CD4-positive, alpha-beta T cell treated with Interleukin-1 beta for 1 hour (primary cell): Measurements from ENCODE around the gene KBTBD8.

Experiments used
- DNase-seq, 2 donors: peaks; one replicate each; pipeline ENCODE4 v3.0.0-alpha.2; 2020 to 2022

KBTBD8 gene

DNA sequence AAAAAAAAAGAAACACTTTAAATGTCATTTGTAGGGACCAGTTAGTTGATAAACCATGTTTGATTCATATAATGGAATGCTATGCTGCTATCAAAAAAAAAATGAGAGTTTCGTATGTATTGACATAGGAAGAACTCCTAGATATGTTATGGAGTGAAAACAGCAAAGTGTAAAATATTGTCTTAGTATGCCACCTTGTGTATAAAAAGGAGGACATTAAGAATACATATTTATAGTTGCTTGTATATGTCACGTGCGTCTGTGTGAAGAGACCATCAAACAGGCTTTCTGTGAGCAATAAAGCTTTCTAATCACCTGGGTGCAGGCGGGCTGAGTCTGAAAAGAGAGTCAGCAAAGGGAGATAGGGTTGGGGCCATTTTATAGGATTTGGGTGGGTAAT, 39.5 kb downstream of the KBTBD8 start:
- no peak for DNase-seq

DNA sequence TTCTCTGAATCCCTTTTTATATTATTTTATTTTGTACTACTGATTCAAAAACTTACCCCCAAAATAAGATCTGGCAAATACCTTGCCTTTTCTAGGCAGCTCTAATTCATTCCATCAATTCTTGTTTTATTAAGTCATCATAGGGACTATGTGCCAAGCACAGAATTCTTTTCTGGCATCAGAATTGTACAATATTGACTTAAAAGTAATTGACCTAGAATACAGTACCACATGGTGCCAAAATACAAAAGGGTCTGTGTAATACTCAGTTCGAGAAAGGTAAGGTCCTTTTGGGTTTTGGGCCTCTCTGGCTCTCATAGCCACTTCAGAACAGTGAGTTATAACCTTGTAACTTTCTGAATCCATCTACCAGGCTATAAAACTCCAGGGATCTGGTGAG, 46.2 kb downstream of the KBTBD8 start:
- DNase-seq = no peak

- no peak for DNase-seq
Measured at GRCh38 chr3:67044955-67045354, 46.8 kb downstream of the KBTBD8 start.

- no peak for DNase-seq
Measured at GRCh38 chr3:67045711-67046465, 47.8 kb downstream of the KBTBD8 start.

- DNase-seq = no peak
Measured at GRCh38 chr3:67047051-67047450, 48.9 kb downstream of the KBTBD8 start.

GRCh38 chr3:67048067-67048714, 50.1 kb downstream of the KBTBD8 start:
- DNase-seq = no peak

DNA sequence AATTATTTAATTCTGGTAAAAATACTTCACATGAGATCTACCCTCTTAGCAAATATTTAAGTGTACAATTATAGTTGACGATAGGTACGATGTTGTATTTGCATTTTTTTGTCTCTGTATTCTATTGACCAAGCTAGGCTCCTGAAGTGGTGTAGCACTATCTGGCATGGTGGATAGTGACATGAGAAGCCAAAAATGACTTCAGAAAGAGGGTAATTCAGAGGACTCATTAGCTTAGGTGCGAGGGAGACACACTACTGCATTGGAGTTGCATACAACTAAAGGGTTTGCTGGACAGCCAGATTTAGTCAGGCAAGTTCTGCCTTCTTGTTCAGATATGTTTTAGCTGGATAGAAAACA, 50.6 kb downstream of the KBTBD8 start:
- DNase-seq = no peak

DNA sequence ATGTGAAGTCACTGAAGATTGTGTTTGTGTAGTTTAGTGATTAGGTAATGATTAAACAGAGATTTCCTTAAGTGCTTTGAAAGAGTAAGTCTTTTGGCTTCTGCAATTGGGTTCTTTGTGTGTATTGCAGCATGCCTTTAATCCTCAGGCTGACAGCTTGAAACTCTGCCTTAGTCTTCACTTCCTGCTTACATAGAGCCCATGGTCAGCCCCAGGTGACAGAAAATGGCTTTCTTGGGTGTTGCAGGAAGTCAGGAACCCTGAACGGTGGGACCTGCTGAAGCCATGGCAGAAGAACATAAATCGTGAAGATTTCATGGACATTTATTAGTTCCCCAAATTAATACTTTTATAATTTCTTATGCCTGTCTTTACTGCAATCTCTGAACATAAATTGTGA, 61.3 kb downstream of the KBTBD8 start:
- DNase-seq = no peak
